HL-60/S4 treated with phorbol 12-myristate 13-acetate at 8.2 ng/mL for 4 days and 3 days (cell line): ENCODE measurements around the gene MICAL3.

Experiments
- in situ Hi-C: fragments of 300-500 bp; cut with MboI; formaldehyde crosslinking; loops from 2 replicates; pipeline ENCODE4 v1.15.0; 2022; ENCODE audit warnings: low sequenced_read_pairs

The MICAL3 gene

GRCh38 chr22:17788528-17789378 is 235.6 kb downstream of the MICAL3 start:
- in situ Hi-C loops, result no loop called here

DNA sequence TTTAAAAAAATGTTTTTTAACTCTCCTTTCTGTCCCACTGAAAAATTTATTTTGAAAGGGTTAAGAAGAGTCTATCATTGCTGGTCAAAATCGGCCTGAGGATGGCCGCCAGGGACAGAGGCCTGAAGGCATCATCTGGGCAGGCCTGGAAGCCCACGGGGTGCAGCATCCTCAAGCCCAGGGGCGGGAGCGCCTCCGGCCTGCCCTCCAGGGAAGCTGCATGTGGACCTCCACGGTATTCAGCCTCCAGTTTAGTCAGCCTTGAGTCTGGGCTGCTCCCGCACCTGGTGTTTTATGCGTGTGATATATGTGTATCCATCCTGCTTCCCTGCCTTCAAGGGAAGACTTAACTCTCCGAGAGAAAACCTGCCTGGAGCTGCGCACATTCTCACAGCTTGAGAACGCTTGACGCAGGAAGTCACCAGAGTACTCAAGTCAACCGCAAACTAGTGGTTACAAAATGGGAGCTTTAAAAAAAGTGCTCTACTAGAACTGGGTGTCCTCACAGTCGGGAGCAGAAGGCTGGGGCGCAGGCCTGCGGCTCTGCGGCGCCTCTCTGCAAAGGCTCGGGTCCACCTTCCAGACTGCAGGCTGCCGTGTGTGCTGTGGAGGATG is 236.5 kb downstream of the MICAL3 start:
- in situ Hi-C loops, result no loop called here

DNA sequence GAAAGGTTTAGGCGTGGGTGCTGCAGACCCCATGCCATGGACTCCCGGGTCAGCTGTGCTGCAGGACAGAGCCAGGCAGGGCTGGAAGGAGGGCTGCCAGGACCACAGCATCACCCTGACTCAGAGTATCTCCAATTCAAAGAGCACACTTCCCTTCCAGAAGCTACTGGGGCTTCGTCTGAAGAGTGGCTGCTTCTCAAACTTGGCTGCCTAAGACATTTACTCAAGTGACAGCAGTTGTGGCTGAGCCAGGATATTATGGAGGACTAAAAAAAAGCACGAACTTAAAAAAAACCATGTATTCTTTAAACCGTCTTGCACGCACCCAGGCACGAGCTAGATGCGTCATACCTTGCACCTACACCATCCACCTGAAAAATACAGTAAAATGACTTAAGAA is 237.1 kb downstream of the MICAL3 start:
- in situ Hi-C loops, result no loop called here

DNA sequence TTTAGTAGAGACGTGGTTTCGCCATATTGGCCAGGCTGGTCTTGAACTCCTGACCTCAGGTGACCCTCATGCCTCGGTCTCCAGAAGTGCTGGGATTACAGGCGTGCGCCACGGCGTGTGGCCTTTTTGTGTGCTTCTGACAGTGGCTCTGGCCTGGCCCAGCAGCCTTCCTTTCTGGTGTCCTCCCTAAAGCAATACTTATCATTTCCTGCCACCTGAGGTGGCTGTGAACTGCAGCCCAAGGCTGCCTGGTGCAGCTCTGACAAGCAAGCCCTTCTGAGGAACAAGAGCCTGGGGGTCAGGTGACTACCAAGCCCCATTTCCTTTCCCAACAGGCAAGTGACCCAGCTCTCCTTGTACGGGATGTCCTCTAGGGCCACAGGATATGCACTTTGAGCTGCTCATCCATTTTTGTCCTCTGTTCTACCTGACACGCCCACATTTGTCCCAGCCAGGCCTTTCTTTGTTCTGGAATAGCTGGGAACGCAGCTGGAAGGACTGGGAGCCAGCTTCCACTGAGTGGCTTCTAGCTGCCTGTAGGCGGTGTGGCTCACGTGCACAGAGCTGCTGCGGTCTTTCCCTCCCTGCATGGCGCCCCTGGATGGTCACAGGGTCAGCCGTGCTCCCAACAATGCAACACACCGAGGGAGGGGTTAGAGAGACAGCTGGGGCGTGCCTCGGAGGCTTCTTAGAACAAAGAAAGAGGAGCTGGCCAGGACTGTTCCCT is 237.8 kb downstream of the MICAL3 start:
- in situ Hi-C loops, result no loop called here

- in situ Hi-C loops, result no loop called here
Measured at GRCh38 chr22:17785185-17786184, 238.9 kb downstream of the MICAL3 start.

GRCh38 chr22:17784776-17785175 is 239.6 kb downstream of the MICAL3 start:
- in situ Hi-C loops, result no loop called here

GRCh38 chr22:17783773-17784480 is 240.4 kb downstream of the MICAL3 start:
- in situ Hi-C loops, result no loop called here

GRCh38 chr22:17783312-17783711 is 241.0 kb downstream of the MICAL3 start:
- in situ Hi-C loops, result no loop called here

GRCh38 chr22:17782621-17783020 is 241.7 kb downstream of the MICAL3 start:
- in situ Hi-C loops, result no loop called here

GRCh38 chr22:17782158-17782557 is 242.2 kb downstream of the MICAL3 start:
- in situ Hi-C loops, result no loop called here

- in situ Hi-C loops, result no loop called here
Measured at GRCh38 chr22:17781319-17782031, 242.9 kb downstream of the MICAL3 start.

DNA sequence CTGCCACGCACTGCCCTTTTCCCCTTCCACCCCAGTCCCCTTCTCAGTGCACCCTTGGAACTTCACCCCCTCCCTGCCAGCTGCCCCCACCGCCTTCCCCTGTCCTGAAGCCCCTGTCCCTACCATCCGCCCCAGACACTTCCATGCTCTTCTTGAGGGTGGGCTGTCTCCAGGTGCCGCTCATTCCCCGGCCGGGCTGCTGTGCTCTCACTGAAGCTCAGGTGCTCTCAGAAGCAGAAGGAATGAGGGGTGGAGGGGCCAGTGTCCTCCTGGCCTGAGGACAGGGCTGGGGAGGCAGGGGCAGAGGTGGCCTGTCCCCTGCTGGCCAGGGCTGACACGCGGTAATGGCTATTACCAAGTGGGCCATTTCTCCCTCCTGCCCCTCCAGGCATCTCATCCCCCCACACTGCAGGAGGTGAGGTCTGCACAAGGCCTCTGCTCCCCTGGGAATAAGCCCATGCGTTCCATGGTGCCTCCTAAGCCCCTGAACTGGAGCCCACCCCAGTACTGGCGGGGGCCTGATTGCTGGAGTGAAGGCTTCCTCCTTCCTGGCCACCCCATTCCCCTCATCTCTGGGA is 243.5 kb downstream of the MICAL3 start:
- in situ Hi-C loops, result no loop called here

GRCh38 chr22:17780116-17780740 is 244.1 kb downstream of the MICAL3 start:
- in situ Hi-C loops, result no loop called here

DNA sequence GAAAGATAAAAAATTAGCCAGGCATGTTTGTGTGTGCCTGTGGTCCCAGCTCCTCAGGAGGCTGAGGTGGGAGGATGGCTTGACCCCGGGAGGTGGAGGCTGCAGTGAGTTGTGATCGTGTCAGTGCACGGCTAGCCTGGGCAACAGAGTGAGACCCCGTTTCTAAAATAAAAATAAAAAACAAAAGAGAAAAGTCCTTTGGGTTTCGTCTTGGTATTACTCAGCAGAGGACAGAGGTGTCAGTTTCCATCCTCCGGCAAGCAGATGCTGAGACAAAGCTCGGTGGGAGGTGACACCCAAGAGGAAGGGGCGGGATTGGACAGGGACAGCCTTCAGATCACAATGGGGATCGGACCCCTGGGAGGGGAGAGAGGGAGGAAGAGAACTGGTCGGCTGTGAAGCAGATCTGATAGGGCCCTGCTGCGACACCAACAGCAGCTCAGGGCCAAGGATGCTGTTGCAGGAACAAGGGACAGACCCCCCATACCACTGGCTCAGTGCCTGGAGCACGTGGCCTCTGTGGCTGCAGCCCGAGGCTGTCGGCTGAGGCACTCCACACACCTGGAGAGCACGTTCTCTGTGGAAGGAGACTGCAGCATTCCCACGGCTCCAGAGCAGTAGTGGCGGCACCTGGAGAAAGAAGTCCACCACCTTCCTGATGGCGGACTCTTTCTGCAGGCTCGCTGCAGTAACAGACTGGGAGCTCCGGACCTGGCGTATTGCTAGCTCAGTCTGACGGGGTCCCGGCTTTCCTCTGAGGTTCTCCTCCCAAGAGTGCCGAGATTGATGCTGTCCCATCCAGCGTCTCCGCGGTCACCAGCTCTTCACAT is 244.9 kb downstream of the MICAL3 start:
- in situ Hi-C loops, result no loop called here

DNA sequence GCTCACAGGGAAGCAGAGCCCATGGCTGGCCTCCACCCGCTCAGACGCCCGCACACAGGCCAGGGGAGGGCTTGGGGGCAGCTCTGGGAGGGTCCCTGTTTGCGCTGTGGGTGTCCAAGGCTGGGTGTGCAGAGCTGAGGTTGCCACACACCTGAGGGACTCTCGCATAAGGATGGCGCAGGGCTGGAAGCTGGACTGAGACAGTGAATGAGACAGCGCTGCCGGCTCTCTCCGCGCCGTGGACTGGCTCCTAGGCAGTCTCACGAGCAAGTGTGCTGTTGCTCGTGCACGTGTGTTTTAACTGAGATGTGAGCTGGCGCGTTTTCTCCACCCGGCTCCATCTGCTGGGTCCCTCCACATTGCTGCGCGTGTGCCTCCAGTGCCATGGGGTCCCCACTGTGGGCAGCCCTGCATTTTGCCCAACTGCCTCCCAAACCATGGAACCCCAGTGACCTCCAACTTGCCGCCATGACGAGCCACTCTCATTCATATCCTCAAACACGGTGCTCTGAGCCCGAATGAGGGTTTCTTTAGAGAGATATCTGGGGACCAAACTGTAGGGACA is 245.9 kb downstream of the MICAL3 start:
- in situ Hi-C loops, result no loop called here

DNA sequence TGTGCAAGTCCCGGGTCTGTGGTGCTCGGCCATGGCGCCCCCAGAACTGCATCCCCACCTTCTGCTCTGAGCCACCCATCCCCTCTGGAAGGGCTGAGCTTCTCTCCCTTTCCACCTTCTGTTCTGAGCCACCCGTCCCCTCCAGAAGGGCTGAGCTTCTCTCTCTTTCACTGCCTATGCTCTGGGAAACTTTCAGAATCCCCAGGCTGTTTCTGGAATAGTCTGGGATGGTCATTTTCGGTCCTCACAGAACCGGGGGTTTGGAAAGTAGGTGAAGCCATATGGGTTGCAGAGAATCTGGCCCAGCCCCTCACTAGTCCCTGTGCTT is 246.7 kb downstream of the MICAL3 start:
- in situ Hi-C loops, result no loop called here

- in situ Hi-C loops, result no loop called here
Measured at GRCh38 chr22:17777005-17777716, 247.2 kb downstream of the MICAL3 start.
